Measurements from ENCODE around the gene UBE2D2. TPM values are rescaled to one million over a fixed set of nuclear protein-coding genes. Genes with fewer than 3 reads are reported as not detected.
A peak's percentile ranks its signal among the peaks of the same experiment; 100 is the strongest.

Gene UBE2D2
- total and polyA plus RNA-seq, 2 of the 13 experiments (the other 11 are each of a cell fraction or from before 2014, with no cell fraction given) = 79.1 to 109 TPM

DNA sequence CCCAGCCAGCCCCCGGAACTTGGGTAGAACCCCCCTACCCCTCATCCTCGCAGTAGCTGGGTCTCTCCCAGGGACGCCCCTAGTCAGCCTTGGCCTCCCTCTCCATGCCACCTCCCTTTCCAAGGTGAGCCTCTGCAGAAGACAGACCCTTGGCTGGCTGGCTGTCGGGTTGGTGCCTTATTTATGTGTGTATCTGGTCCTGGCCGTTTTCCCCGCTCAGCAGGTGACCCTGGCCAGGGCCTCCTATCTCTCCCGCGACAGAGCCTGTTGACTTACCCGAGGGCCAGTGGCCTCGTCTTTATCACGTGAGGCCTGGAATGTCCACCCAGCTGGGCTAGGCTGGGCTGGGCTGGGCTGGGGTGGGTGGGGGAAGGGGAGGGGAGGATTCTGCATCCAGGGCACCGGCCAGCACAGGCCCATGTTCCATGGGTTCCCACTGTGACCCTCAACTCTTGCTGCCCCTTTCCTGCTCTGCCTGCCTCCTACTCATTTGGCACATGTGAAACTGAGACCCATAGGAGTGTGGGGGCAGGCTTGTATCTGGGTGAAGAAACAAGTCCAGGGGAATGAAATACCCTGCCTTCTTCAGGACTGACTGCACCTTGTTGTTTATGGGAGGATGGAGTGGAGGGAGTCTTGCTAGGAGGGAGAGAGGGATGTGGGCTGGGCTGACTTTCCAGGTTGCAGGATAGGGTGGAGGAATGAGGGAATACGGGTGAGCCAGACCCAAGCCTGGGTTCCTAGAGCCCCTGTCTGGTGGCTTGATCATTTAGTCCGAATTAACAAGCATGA is 90.1 kb downstream of the UBE2D2 start (continued):
- no peak for TF ChIP-seq ZNF569 (CRISPR knock-in tag; IDR thresholded peaks at IDR 0.05; ENCODE audit: borderline replicate concordance)
- no peak for TF ChIP-seq YY1 (IDR thresholded peaks at IDR 0.05; ENCODE audit: insufficient read depth, insufficient replicate concordance, low read depth, low read length)
- TF ChIP-seq SRSF4 (IDR thresholded peaks at IDR 0.05; ENCODE audit: low read depth, low read length, poor library complexity, severe bottlenecking) = no peak
- TF ChIP-seq TOE1 (CRISPR knock-in tag; IDR thresholded peaks at IDR 0.05) = no peak
- no peak for TF ChIP-seq ZNF570 (CRISPR knock-in tag; IDR thresholded peaks at IDR 0.05; ENCODE audit: borderline replicate concordance)
- no peak for TF ChIP-seq ZNF24 (IDR thresholded peaks at IDR 0.05)
- peak; percentile 63; the same call in 1 of the 2 replicates for TF ChIP-seq ZNF788 (CRISPR knock-in tag; IDR thresholded peaks at IDR 0.05; ENCODE audit: borderline replicate concordance)
- TF ChIP-seq, protein P1, sequence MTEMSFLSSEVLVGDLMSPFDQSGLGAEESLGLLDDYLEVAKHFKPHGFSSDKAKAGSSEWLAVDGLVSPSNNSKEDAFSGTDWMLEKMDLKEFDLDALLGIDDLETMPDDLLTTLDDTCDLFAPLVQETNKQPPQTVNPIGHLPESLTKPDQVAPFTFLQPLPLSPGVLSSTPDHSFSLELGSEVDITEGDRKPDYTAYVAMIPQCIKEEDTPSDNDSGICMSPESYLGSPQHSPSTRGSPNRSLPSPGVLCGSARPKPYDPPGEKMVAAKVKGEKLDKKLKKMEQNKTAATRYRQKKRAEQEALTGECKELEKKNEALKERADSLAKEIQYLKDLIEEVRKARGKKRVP (CRISPR knock-in tag; IDR thresholded peaks at IDR 0.05) = peak in 1 of 2 experiments; percentile 21; a peak in 1 of 4 replicates
- TF ChIP-seq, protein P2, sequence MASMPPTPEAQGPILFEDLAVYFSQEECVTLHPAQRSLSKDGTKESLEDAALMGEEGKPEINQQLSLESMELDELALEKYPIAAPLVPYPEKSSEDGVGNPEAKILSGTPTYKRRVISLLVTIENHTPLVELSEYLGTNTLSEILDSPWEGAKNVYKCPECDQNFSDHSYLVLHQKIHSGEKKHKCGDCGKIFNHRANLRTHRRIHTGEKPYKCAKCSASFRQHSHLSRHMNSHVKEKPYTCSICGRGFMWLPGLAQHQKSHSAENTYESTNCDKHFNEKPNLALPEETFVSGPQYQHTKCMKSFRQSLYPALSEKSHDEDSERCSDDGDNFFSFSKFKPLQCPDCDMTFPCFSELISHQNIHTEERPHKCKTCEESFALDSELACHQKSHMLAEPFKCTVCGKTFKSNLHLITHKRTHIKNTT (CRISPR knock-in tag; IDR thresholded peaks at IDR 0.05) = no peak
- no peak for TF ChIP-seq ZNF431 (CRISPR knock-in tag; IDR thresholded peaks at IDR 0.05; ENCODE audit: borderline replicate concordance, low read depth)
- no peak for TF ChIP-seq NFRKB (IDR thresholded peaks at IDR 0.05)
- no peak for TF ChIP-seq ZNF326 (CRISPR knock-in tag; IDR thresholded peaks at IDR 0.05; ENCODE audit: borderline replicate concordance)
- TF ChIP-seq HOXA3 (CRISPR knock-in tag; IDR thresholded peaks at IDR 0.05) = peak; percentile 72
- no peak for TF ChIP-seq KAT7 (CRISPR knock-in tag; IDR thresholded peaks at IDR 0.05; ENCODE audit: borderline replicate concordance)
- TF ChIP-seq, protein P3, sequence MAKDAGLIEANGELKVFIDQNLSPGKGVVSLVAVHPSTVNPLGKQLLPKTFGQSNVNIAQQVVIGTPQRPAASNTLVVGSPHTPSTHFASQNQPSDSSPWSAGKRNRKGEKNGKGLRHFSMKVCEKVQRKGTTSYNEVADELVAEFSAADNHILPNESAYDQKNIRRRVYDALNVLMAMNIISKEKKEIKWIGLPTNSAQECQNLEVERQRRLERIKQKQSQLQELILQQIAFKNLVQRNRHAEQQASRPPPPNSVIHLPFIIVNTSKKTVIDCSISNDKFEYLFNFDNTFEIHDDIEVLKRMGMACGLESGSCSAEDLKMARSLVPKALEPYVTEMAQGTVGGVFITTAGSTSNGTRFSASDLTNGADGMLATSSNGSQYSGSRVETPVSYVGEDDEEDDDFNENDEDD (CRISPR knock-in tag; IDR thresholded peaks at IDR 0.05; ENCODE audit: borderline replicate concordance) = peak; percentile 49; the same call in 1 of the 2 replicates
- no peak for TF ChIP-seq DNMT3B (CRISPR knock-in tag; conservative IDR thresholded peaks at IDR 0.05)
- no peak for TF ChIP-seq WIZ (CRISPR knock-in tag; IDR thresholded peaks at IDR 0.05)
- TF ChIP-seq, protein P4, sequence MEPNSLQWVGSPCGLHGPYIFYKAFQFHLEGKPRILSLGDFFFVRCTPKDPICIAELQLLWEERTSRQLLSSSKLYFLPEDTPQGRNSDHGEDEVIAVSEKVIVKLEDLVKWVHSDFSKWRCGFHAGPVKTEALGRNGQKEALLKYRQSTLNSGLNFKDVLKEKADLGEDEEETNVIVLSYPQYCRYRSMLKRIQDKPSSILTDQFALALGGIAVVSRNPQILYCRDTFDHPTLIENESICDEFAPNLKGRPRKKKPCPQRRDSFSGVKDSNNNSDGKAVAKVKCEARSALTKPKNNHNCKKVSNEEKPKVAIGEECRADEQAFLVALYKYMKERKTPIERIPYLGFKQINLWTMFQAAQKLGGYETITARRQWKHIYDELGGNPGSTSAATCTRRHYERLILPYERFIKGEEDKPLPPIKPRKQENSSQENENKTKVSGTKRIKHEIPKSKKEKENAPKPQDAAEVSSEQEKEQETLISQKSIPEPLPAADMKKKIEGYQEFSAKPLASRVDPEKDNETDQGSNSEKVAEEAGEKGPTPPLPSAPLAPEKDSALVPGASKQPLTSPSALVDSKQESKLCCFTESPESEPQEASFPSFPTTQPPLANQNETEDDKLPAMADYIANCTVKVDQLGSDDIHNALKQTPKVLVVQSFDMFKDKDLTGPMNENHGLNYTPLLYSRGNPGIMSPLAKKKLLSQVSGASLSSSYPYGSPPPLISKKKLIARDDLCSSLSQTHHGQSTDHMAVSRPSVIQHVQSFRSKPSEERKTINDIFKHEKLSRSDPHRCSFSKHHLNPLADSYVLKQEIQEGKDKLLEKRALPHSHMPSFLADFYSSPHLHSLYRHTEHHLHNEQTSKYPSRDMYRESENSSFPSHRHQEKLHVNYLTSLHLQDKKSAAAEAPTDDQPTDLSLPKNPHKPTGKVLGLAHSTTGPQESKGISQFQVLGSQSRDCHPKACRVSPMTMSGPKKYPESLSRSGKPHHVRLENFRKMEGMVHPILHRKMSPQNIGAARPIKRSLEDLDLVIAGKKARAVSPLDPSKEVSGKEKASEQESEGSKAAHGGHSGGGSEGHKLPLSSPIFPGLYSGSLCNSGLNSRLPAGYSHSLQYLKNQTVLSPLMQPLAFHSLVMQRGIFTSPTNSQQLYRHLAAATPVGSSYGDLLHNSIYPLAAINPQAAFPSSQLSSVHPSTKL (CRISPR knock-in tag; IDR thresholded peaks at IDR 0.05) = peak; percentile 70
- no peak for TF ChIP-seq U2AF2 (IDR thresholded peaks at IDR 0.05; ENCODE audit: low read depth, low read length)
- TF ChIP-seq RFXANK (CRISPR knock-in tag; IDR thresholded peaks at IDR 0.05) = no peak
- no peak for TF ChIP-seq ELF1 (CRISPR knock-in tag; IDR thresholded peaks at IDR 0.05)
- no peak for TF ChIP-seq NONO (IDR thresholded peaks at IDR 0.05)
- 0 out of 2 replicates have a peak, but pooled peaks have one; percentile 52 for TF ChIP-seq NONO (CRISPR knock-in tag; conservative IDR thresholded peaks at IDR 0.05)
